GM19025 (cell line): ENCODE measurements around the gene NTF3.

Source experiments
- ATAC-seq: cut with Tn5 transposase; IDR thresholded peaks from one replicate; pipeline ENCODE4 v1.9.1; 2021; ENCODE audit warnings: mild to moderate bottlenecking, low read depth, moderate library complexity; ENCODE audit not compliant: unreplicated experiment

The NTF3 gene

GRCh38 chr12:5509102-5509501, 77.2 kb downstream of the NTF3 start:
- ATAC-seq: no peak

DNA sequence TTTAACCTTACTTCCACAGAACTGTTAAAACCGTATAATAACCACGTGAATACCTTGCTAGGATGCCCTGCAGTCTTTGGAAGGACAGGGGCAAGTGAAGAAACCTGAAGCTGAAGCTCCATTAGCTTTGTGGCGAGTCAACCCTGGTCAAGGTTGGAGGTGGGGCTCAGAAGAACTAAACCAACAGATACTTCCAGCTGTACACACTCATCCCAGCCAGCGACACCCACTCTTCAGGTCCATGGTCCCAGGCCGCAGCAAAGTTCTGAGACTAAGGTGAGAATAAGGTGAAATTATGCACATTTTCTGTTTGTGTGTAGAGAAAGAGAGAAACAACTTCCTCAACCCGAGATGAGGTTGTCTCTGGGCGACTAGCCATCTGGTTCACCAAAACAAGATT, 77.6 kb downstream of the NTF3 start:
- no peak for ATAC-seq

DNA sequence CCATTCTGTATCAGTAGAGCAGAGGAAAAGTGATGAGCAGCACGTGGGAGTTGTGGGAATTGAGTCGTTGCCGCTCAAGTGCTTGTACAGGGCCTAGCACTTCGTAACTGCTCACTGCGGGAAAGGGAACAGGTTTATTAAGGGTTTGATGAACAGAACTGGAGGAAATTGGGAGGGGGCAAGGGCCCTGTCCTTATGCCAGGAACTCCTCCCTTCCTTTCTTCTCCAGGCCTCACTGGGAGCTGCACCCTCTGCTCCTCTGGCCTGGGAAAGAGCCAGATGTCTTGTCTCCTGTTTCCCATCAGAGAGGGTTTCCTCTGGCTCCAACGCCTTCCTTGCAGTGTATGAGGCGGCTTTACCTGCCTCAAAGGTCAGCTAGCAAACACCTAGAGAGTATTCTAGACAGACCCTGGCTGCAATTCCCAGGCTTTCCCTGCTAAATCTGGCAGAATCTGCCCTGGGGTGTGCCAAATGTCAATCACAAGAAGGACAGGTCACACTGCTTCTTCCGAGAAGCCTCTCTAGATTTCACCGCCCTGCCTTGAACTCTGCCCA, 78.4 kb downstream of the NTF3 start:
- no peak for ATAC-seq

- no peak for ATAC-seq
Measured at GRCh38 chr12:5511256-5511643, 79.3 kb downstream of the NTF3 start.

DNA sequence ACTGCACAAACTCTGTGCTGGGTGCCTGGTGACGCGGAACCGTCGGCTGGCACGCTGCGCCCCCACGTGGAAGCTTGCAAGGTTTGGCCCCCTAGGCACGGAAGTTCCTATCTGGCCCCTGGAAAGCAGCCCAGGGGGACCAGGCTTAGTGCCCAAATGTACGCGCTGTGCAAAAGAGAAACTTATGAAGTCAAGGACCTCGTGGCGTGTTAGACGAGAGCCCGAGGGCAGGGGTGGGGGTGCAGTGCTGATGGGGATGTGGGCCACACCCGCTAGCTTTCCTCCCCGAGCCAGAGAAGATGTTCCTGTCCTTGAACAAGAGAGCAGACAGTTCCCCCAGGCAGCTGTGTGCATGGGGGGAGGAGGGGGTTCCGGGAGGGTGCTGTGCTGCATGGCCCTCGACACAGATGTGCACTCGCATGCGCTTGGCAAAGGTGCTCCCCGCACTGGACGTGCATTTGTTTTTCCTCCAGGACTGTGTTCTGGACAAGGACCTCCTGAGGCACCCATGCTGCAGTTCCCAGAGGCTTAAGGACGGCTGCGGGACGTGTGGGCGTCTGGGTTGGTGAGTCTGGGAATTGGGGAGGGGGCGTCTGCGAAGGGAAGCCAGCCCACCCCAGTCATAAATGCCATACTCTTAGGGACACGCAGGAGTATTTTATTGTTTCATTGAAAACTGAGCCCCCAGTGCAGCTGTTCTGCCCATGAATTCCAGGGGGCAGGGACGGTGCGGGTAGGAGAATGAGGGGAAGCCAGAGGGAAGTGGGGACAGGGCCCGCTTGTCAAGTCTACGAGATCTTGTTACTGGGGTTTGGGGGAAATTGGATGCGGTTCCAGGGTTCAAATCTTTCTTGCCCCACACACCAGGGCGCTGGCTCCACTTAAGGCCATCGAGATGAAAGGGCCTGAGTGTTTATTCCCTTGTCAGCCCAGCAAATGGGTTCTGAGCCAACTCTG, 80.0 kb downstream of the NTF3 start:
- ATAC-seq: no peak

- ATAC-seq: no peak
Measured at GRCh38 chr12:5512601-5512970, 80.7 kb downstream of the NTF3 start.

DNA sequence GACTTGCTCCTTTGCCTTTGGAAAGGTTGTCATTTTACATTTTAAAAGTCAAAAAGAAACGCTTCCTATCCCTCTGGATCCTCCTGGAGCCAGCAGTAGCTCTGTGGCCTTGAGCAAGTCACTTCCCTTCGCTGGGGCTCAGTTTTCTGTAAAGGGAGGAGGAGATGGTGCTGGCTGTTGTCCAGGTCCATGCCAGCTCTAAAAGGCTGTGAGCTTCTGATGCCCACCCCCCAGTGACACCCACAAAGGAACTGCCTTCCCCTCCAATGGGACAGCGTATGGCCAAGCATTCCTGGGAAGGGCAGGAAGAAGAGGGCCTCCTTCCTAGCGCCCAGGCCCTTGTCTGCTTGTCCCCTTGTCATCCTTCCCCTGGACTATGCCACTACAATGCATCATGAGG, 81.5 kb downstream of the NTF3 start:
- ATAC-seq: no peak

DNA sequence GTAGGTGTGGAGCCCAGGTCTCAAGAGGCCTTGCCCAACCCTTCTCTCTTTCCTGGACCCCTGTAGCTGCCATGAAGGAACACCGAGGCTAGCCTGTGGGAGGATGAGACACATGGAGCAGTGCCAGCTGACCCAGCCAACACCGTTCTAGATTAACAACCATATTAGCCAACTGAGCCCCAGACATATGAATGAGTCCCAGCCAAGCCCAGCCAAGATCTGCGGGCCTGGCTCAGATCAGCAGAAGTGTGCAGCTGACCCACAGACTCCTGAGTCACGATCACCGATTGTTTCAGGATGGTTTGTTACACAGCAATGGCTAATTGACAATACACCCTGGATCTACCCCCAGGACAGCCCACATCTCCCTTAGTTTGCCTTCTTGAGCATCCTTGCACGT, 82.1 kb downstream of the NTF3 start:
- no peak for ATAC-seq

DNA sequence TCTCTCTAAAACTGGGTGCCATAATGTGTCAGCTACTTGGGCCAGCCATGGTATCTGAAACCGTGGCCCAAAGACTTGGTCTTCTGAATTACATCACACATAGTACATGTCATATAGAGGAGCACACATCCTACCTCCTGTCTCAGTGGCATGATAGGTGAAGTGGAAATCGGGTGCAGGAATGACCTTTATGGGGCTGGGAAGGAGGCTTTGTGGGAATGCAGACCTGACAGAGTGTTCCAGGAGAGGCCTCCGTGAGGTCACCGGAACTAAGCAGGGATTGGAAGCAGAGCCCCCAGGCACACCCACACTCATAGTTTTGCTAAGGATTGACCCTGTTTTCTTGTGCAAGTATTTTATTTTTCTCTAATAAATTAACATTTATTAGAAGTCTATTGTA, 82.6 kb downstream of the NTF3 start:
- no peak for ATAC-seq

DNA sequence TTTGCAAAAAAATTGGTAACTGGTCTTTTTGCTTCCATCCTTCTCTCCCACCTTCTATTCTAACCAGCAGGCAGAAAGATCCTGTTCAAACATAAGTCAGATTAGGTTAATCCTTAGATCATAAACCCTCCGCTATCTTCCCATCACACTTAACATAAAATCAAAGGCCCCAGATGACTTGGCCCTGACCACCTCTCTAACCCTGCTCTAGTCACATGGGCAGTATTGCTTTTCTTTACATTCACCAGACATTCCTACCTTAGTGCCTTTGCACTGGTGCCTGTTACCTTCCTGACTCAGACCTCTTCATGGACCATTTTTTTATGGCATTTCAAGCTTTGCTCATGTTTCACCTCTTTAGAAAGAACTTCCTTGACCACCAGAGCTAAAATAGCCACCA, 83.5 kb downstream of the NTF3 start:
- no peak for ATAC-seq

- ATAC-seq: no peak
Measured at GRCh38 chr12:5516371-5517241, 84.7 kb downstream of the NTF3 start.

GRCh38 chr12:5518584-5519365, 86.9 kb downstream of the NTF3 start:
- no peak for ATAC-seq

- ATAC-seq: no peak
Measured at GRCh38 chr12:5520037-5520436, 88.1 kb downstream of the NTF3 start.

GRCh38 chr12:5520831-5521230, 88.9 kb downstream of the NTF3 start:
- ATAC-seq: no peak

DNA sequence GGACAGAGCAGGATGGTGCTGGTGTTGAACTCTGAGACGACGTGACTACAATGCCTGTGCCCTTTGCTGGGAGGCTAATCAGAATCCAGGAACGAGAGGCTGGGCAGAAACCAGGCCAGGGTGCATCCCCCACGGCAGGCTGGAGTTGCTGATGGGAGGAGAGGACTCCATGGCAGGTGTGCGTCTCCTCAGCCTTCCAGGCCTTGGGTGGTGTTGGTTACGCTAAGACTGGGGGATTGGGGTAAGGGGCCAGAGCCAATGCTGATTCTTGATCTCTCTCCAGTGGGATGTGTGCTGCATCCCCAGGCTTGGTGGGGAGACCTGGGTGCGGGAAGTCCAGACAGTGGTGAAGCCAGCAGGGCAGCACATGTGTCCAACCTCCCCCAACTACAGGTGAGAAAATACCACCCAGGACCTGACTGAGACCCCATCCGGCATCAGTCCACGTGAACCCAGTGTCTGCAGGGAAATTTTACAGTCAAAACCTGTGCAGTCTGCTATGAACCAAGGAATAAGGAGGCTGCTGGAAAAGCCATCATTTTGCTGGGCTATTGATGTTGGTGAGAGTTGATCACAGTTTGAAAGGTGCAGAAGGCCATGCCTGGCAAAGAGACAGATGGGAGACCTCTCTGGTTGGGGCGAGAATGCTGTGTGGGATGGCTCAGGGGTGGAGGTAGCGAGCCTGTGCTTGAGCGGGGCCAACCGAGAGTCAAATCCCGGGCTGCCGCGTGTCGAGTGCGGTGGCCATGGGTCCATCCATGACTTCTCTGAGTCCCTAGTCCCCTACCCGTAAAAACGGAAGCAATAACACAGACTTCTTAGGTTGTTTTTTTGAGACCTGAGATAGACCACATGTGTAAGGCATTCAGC, 89.8 kb downstream of the NTF3 start:
- ATAC-seq: no peak

DNA sequence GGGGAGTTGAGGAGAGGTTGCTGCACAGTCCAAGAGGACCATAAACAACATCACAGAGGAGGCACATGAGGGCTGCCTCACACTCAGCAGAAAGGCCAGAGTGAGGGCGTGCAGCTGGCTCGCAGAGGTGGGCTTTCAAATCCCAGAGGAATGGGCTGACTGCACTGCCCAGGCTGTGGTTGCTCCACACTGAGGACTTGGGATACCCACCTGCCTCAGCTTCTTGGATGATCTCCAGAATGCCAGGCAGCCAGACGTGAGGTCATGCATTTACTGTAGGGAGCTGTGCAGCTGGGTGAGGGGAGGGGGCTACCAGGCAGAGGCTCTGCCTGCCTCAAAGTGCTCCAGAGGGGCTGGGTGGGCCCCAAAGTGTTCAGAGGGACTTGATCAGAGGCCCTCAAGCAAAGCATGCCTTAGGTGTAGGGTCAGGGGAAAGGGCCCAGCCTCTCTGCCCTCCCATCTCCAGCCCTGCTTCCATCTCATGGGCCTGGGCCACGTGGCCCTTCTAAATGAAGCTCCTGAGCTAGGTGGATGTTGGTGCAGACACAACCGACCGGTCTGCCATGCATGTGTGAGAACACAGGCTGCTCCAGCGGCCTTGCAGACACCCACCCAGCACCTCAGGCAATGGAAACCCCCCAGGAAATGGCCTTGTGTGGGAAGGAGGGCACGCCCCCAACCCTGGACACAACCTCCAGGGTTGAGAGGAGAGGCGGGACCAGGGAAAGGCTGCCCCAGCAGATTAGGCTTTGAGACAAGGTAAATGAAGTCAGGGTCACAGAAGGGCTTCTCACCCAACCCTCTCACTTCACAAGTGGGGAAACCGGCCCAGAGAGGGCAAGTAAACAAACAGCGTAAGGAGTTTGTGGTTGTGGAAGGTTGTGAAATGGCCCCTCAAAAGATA, 90.8 kb downstream of the NTF3 start:
- no peak for ATAC-seq

DNA sequence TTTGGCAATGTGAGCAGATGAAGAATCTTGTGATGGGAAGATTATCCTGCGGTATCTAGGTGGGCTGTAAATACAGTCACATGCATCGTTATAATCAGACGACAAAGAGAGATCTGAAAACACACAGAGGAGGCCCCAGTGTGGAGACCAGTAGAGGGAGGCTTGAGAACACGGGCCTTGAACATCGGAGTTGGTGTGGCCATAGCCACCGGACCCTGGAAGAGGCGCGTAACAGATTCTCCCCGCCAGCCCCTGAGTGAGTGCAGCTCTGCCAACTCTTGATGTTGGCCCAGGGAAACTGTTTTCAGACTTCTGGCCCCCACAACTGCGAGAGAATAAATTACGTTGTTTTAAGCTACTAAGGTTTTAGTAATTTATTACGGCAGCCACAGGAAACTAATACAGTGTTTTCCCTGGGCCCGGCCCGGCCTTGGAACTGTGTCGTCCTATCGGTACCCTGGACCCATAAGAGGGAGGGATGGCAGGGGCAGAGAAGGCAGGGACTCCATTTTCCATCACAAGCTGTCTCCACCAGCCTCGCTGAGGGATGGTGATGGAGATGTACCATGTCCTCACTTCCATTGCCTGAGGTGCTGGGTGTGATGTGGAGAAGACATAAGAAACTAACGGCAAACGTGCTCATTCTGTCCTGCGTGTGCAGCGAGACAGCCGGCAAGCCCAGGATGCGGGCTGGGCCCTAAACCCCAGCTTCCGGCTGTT, 91.6 kb downstream of the NTF3 start:
- ATAC-seq: no peak
